ENCODE measurements around the gene DNAH3.

- TF ChIP-seq POLR2A (IDR thresholded peaks at IDR 0.05; ENCODE audit: low read length) (no peak), GATA1 (IDR thresholded peaks at IDR 0.05; ENCODE audit: low read depth, low read length) (no peak)
Observed at GRCh38 chr16:21076186-21076883, 74.3 kb downstream of the DNAH3 start.

Data from erythroblast (primary cell).